GM21381 (cell line): ENCODE data around the gene COL24A1.
"Not testable (repeated sequence)": the region's sequence is repeated elsewhere in the genome, so short reads cannot be mapped to it uniquely, and the experiment has no call there.

ENCODE experiments used
- ATAC-seq: cut with Tn5 transposase; IDR thresholded peaks from one replicate; pipeline ENCODE4 v1.9.1; 2021; ENCODE audit warnings: mild to moderate bottlenecking, moderate library complexity; ENCODE audit not compliant: unreplicated experiment

COL24A1 gene

GRCh38 chr1:85900921-85901320 lies 255.7 kb downstream of the COL24A1 start:
- no peak for ATAC-seq

- ATAC-seq, result no peak
These were observed 257.7 kb downstream of the COL24A1 start for GRCh38 chr1:85898861-85899260.

GRCh38 chr1:85894651-85895050 lies 261.9 kb downstream of the COL24A1 start:
- ATAC-seq, result peak; percentile 75

GRCh38 chr1:85892366-85892765 lies 264.2 kb downstream of the COL24A1 start:
- no peak for ATAC-seq

GRCh38 chr1:85889870-85890269 lies 266.7 kb downstream of the COL24A1 start:
- ATAC-seq, result no peak

- ATAC-seq, result no peak
These were observed 267.7 kb downstream of the COL24A1 start for GRCh38 chr1:85888921-85889320.

GRCh38 chr1:85884372-85885035 lies 272.1 kb downstream of the COL24A1 start:
- no peak for ATAC-seq

GRCh38 chr1:85867189-85867588 lies 289.4 kb downstream of the COL24A1 start:
- ATAC-seq, result no peak

- no peak for ATAC-seq
These were observed 291.4 kb downstream of the COL24A1 start for GRCh38 chr1:85865213-85865612.

GRCh38 chr1:85864727-85865126 lies 291.8 kb downstream of the COL24A1 start:
- ATAC-seq, result no peak

GRCh38 chr1:85863639-85864038 lies 292.9 kb downstream of the COL24A1 start:
- ATAC-seq, result not testable (repeated sequence)

GRCh38 chr1:85862456-85862855 lies 294.1 kb downstream of the COL24A1 start:
- ATAC-seq, result no peak

- no peak for ATAC-seq
These were observed 298.6 kb downstream of the COL24A1 start for GRCh38 chr1:85857991-85858390.

GRCh38 chr1:85850238-85850637 lies 306.3 kb downstream of the COL24A1 start:
- no peak for ATAC-seq

- no peak for ATAC-seq
These were observed 306.9 kb downstream of the COL24A1 start for GRCh38 chr1:85849660-85850059.

- no peak for ATAC-seq
These were observed 309.2 kb downstream of the COL24A1 start for GRCh38 chr1:85847356-85847755.

GRCh38 chr1:85846706-85847105 lies 309.9 kb downstream of the COL24A1 start:
- no peak for ATAC-seq

GRCh38 chr1:85839459-85839858 lies 317.1 kb downstream of the COL24A1 start:
- no peak for ATAC-seq

GRCh38 chr1:85838238-85838637 lies 318.3 kb downstream of the COL24A1 start:
- peak; percentile 89 for ATAC-seq

- no peak for ATAC-seq
These were observed 319.8 kb downstream of the COL24A1 start for GRCh38 chr1:85836736-85837135.

- not testable (repeated sequence) for ATAC-seq
These were observed 323.4 kb downstream of the COL24A1 start for GRCh38 chr1:85833165-85833564.

GRCh38 chr1:85830837-85831236 lies 325.7 kb downstream of the COL24A1 start:
- no peak for ATAC-seq
